Measurements from ENCODE around the gene NEK10.
"Not testable (repeated sequence)": the region's sequence is repeated elsewhere in the genome, so short reads cannot be mapped to it uniquely, and the experiment has no call there.

The NEK10 gene

DNA sequence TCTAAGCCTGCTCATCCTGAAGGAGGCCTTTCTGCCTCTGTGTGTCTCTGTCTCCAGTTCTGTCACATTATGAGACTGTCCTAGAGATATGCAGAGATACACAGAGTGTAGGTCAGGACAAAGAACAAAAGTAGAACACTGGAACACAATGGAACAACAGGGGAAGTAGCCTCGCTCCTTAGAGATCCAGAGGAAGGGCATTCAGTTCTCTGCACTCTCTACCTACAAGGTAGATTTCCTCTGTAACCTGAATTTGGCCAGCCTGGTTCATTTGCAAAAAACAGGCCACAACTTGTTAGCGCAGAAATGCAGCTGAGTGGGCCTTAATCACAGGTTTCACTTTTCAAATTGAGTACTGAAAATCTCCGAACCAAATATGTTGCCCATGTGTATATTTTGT, 19.4 kb downstream of the NEK10 start:
- Histone ChIP-seq H3K9me3 (ENCODE audit: insufficient read depth, low read depth, low read length) (no peaks in the 10 kb centered on the region), H3K27ac (ENCODE audit: low read depth, low read length) (no peak overlapping the region), H3K27me3 (ENCODE audit: insufficient read depth, low read length) (no peaks in the 10 kb centered on the region), H3K4me3 (ENCODE audit: low read length) (no peak overlapping the region), H3K36me3 (ENCODE audit: insufficient read depth, low read length) (no peaks in the 10 kb centered on the region), H3K4me1 (ENCODE audit: insufficient read depth, low read length) (peaks cover 30% of the 10 kb centered on the region), H3K9ac (ENCODE audit: low read depth, low read length) (no peak overlapping the region)
- WGBS = 91% methylated on average over 3 of the region's 3 CpGs

DNA sequence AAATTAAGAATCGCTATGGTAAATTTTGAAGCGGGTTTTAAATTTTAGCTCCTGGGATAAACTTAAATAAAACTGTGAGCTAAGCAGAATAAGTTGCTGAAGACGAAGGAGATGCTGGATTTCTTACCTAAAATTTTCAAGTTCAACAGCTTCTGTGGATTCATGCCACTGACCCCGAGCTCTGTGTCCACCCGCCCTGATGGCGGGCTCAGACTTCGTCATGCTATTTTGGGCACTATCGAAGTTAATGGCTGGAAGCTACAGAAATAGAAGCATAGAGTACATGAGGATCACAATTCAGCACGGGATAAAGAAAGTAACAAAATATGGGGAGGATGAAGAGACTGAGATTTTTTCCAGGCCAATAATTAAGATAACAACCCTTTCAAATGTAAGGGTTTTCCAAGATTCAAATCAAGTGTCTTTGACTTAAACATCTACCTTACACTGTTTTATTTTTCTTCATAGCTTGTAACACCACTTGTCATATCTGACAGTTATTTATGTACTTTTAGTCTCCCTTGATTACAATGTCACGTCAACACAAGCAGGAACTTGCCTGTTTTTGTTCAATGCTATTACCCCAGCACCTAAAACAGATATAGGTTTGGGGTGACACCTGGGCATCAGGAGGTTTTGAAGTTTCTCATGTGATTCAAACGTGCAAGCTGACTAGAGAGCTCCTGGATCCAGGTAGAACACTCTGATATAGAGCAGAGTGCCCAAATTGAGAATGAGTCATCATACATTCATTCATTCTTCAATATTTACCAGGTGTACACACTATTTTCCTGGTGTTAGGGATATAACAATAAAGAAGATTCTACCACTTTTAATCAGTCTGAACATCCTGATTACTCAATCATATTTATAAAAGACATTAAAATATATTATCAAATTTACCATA, 23.0 kb downstream of the NEK10 start:
- no peak overlapping the region for H3K4me3 ChIP-seq (ENCODE audit: low read length)
- no peaks in the 10 kb centered on the region for H3K9me3 ChIP-seq (ENCODE audit: insufficient read depth, low read depth, low read length)
- 93% methylated on average over 11 of the region's 11 CpGs for WGBS
- no peaks in the 10 kb centered on the region for H3K4me1 ChIP-seq (ENCODE audit: insufficient read depth, low read length)
- no peaks in the 10 kb centered on the region for H3K36me3 ChIP-seq (ENCODE audit: insufficient read depth, low read length)
- H3K27ac ChIP-seq (ENCODE audit: low read depth, low read length) = no peak overlapping the region
- H3K27me3 ChIP-seq (ENCODE audit: insufficient read depth, low read length) = no peaks in the 10 kb centered on the region
- no peak overlapping the region for H3K9ac ChIP-seq (ENCODE audit: low read depth, low read length)

DNA sequence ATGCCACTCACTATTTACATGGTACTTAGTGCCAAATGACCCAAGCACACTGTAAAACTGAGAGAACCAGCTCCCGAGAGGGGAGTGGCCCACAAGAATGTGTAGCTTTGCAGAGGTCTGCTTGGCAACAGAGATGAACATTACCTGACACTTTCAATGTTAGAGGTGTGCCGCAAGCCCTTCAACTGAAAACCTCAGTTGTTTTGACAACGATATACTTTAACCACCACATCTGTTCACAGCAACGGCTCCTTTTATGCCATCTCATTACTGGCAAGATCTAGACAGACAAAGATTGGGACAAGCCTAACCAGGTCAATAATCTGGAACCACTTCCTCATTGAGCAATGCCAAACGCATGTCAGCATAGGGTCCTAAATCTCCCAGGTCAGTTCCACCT, 23.7 kb downstream of the NEK10 start:
- Histone ChIP-seq H3K9ac (ENCODE audit: low read depth, low read length) (no peak overlapping the region), H3K27me3 (ENCODE audit: insufficient read depth, low read length) (no peaks in the 10 kb centered on the region), H3K4me1 (ENCODE audit: insufficient read depth, low read length) (no peaks in the 10 kb centered on the region), H3K36me3 (ENCODE audit: insufficient read depth, low read length) (no peaks in the 10 kb centered on the region), H3K9me3 (ENCODE audit: insufficient read depth, low read depth, low read length) (no peaks in the 10 kb centered on the region), H3K4me3 (ENCODE audit: low read length) (no peak overlapping the region), H3K27ac (ENCODE audit: low read depth, low read length) (no peak overlapping the region)
- WGBS = 91% methylated on average over 5 of the region's 5 CpGs

DNA sequence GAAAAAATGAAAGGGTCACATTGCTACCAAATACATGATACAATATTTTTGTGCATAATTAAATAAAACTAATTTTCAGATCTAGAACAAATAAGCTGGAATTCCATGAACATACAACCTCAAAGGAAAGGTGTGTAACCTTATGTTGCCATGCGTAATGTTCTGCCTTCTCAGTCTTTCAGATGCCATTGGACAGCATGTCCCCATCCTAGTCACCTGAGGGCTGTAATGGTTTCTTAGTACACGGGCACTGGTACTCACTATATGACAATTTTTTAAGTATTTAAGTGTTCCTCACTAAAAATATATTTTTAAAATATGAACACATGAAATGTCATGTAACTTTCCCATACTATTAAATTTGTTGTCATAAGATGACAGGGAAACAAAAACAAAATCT, 24.1 kb downstream of the NEK10 start:
- no peak overlapping the region for H3K27ac ChIP-seq (ENCODE audit: low read depth, low read length)

DNA sequence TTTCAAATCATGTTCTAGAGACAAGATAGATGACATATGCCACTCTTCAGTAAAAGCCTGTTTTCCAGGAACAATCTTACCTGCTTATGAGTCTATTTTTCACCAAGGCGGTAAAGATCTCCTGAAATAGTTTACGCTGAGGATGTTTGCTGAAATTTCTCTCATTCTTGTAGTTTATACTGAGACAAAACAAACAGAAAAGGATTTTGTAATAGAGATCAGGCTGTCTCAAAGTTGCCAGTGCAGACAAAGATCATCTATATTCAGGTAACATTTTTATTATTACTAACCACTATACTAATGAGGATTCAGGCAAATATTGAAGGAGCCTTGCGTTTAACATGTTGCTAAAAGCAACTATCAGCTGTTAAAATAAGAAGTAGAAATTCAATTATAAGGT, 25.0 kb downstream of the NEK10 start:
- 100% methylated on average over 2 of the region's 3 CpGs for WGBS
- H3K4me3 ChIP-seq (ENCODE audit: low read length) = no peak overlapping the region
- no peak overlapping the region for H3K27ac ChIP-seq (ENCODE audit: low read depth, low read length)
- no peaks in the 10 kb centered on the region for H3K9me3 ChIP-seq (ENCODE audit: insufficient read depth, low read depth, low read length)
- H3K4me1 ChIP-seq (ENCODE audit: insufficient read depth, low read length) = no peaks in the 10 kb centered on the region
- no peaks in the 10 kb centered on the region for H3K27me3 ChIP-seq (ENCODE audit: insufficient read depth, low read length)
- no peak overlapping the region for H3K9ac ChIP-seq (ENCODE audit: low read depth, low read length)
- H3K36me3 ChIP-seq (ENCODE audit: insufficient read depth, low read length) = no peaks in the 10 kb centered on the region

More for the DNA sequence above, 24.1 kb downstream of the NEK10 start:
- Histone ChIP-seq H3K4me1 (ENCODE audit: insufficient read depth, low read length) (no peaks in the 10 kb centered on the region), H3K9ac (ENCODE audit: low read depth, low read length) (no peak overlapping the region), H3K27me3 (ENCODE audit: insufficient read depth, low read length) (no peaks in the 10 kb centered on the region), H3K36me3 (ENCODE audit: insufficient read depth, low read length) (no peaks in the 10 kb centered on the region), H3K9me3 (ENCODE audit: insufficient read depth, low read depth, low read length) (no peaks in the 10 kb centered on the region), H3K4me3 (ENCODE audit: low read length) (no peak overlapping the region)
- 97% methylated on average over 1 of the region's 2 CpGs for WGBS

DNA sequence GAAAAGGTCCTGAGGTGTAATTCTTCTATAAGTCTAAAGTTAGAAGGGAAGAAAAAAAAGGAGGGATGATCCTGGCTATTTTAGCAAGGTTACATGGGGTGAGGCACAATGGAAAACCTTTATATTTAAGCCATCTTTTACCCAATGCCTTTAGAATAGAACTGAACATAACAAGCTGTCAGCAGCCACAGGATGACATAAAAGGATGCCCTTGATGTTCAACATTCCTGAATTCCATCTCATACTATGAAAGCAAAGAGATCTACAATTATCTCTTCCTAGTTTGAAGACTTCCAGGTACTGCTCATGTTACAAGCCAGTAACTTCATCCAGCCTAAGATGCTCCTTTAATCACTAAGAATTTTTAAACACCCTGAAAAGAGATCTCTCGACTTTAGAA, 26.9 kb downstream of the NEK10 start:
- Histone ChIP-seq H3K27ac (ENCODE audit: low read depth, low read length) (no peak overlapping the region), H3K36me3 (ENCODE audit: insufficient read depth, low read length) (no peaks in the 10 kb centered on the region), H3K27me3 (ENCODE audit: insufficient read depth, low read length) (no peaks in the 10 kb centered on the region), H3K4me1 (ENCODE audit: insufficient read depth, low read length) (no peaks in the 10 kb centered on the region), H3K9ac (ENCODE audit: low read depth, low read length) (no peak overlapping the region), H3K9me3 (ENCODE audit: insufficient read depth, low read depth, low read length) (no peaks in the 10 kb centered on the region), H3K4me3 (ENCODE audit: low read length) (no peak overlapping the region)
- 94% methylated on average over 1 of the region's 1 CpG for WGBS

DNA sequence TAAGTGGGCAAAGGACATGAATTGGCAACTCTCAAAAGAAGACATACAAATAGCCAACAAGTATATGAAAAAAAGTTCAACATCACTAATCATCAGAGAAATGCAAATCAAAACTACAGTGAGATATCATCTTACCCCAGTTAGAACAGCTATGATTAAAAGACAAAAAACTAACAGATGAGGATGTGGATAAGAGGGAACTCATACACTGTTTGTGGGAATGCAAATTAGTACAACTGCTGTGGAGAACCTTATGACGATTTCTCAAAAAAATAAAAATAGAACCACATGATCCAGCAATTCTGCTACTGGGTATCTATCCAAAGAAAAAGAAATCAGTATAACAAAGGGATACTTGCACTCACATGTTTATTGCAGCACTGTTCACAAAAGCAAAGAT, 28.6 kb downstream of the NEK10 start:
- no peak overlapping the region for H3K4me3 ChIP-seq (ENCODE audit: low read length)
- no peaks in the 10 kb centered on the region for H3K4me1 ChIP-seq (ENCODE audit: insufficient read depth, low read length)
- H3K9me3 ChIP-seq (ENCODE audit: insufficient read depth, low read depth, low read length) = no peaks in the 10 kb centered on the region
- H3K27me3 ChIP-seq (ENCODE audit: insufficient read depth, low read length) = no peaks in the 10 kb centered on the region
- WGBS = 69% methylated on average over 1 of the region's 1 CpG
- no peak overlapping the region for H3K27ac ChIP-seq (ENCODE audit: low read depth, low read length)
- no peaks in the 10 kb centered on the region for H3K36me3 ChIP-seq (ENCODE audit: insufficient read depth, low read length)
- H3K9ac ChIP-seq (ENCODE audit: low read depth, low read length) = no peak overlapping the region

DNA sequence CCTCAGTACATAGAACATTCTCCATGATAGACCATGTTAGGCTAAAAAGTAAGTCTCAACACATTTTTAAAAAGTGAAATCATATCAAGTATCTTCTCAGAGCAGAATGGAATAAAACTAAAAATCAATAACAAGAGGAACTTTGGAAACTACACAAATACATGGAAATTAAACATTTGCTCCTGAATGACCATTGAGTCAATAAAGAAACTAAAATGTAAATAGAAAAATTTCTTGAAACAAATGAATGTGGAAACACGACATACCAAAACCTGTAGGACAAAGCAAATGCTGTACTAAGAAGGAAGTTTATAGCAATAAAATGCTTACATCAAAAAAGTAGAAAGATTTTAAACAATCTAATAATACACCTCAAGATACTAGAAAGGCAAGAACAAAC, 33.6 kb downstream of the NEK10 start:
- Histone ChIP-seq H3K9ac (ENCODE audit: low read depth, low read length) (no peak overlapping the region), H3K27ac (ENCODE audit: low read depth, low read length) (no peak overlapping the region), H3K4me1 (ENCODE audit: insufficient read depth, low read length) (no peaks in the 10 kb centered on the region), H3K9me3 (ENCODE audit: insufficient read depth, low read depth, low read length) (no peaks in the 10 kb centered on the region), H3K27me3 (ENCODE audit: insufficient read depth, low read length) (no peaks in the 10 kb centered on the region), H3K4me3 (ENCODE audit: low read length) (no peak overlapping the region), H3K36me3 (ENCODE audit: insufficient read depth, low read length) (no peaks in the 10 kb centered on the region)
- no CpG with 5 or more reads among the region's 1 CpG for WGBS

DNA sequence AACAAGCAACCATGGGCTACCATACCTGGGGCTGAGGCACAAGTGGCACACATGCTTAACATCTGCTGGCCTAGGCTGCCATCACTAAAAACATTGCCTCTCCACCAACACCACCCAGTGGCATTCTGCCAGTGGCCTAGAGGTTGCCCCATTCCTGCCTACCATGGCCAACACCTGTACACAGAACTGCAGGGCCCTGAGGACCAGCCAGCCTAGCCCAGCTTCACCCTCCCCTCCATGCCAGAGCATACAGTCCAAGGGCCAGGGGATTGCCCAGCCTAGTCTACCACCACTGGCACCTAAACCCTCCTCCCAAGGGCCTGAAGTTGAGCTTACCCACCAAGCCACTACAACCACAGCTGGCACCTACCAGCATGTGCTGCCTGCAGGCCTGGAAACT, 35.3 kb downstream of the NEK10 start:
- no peak overlapping the region for H3K9ac ChIP-seq (ENCODE audit: low read depth, low read length)
- peaks cover 4% of the 10 kb centered on the region; the same call in 1 of the 2 replicates for H3K9me3 ChIP-seq (ENCODE audit: insufficient read depth, low read depth, low read length)
- no peaks in the 10 kb centered on the region for H3K4me1 ChIP-seq (ENCODE audit: insufficient read depth, low read length)
- no peak overlapping the region for H3K4me3 ChIP-seq (ENCODE audit: low read length)
- no peaks in the 10 kb centered on the region for H3K36me3 ChIP-seq (ENCODE audit: insufficient read depth, low read length)
- no peaks in the 10 kb centered on the region for H3K27me3 ChIP-seq (ENCODE audit: insufficient read depth, low read length)
- no peak overlapping the region for H3K27ac ChIP-seq (ENCODE audit: low read depth, low read length)

DNA sequence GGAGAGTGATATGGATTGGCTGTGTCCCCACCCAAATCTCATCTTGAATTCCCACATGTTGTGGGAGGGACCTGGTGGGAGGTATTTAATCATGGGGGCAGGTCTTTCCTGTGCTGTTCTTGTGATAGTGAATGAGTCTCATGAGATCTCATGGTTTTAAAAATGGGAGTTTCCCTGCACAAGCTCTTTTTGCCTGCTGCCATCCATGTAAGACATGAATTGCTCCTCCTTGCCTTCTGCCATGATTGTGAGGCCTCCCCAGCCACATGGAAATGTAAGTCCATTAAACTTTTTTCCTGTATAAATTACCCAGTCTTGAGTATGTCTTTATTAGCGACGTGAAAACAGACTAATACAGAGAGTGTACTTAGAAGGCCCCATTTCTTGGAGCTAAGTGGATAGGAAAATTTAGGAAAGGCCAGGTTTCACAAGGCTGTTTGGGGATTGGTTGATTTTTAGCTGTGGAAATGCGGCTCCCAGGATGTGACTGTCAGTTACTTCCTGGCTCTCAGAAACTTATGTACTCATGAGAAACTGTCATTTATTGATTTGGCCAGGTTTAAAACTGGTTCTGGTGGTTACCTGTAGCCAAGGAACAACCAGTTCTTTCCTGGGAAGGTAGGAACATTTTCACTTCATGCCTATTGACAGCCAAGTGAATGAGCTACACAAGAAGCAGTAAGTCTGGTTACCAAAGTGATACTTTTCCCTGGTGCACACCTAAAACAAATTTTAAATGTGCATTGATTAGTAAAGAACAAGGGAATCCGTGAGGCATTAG, 40.0 kb downstream of the NEK10 start:
- not testable (repeated sequence) for H3K4me1 ChIP-seq (ENCODE audit: insufficient read depth, low read length); H3K9me3 ChIP-seq (ENCODE audit: insufficient read depth, low read depth, low read length); H3K27me3 ChIP-seq (ENCODE audit: insufficient read depth, low read length); H3K9ac ChIP-seq (ENCODE audit: low read depth, low read length); H3K27ac ChIP-seq (ENCODE audit: low read depth, low read length); H3K36me3 ChIP-seq (ENCODE audit: insufficient read depth, low read length); H3K4me3 ChIP-seq (ENCODE audit: low read length)
- WGBS = 94% methylated on average over 4 of the region's 4 CpGs

DNA sequence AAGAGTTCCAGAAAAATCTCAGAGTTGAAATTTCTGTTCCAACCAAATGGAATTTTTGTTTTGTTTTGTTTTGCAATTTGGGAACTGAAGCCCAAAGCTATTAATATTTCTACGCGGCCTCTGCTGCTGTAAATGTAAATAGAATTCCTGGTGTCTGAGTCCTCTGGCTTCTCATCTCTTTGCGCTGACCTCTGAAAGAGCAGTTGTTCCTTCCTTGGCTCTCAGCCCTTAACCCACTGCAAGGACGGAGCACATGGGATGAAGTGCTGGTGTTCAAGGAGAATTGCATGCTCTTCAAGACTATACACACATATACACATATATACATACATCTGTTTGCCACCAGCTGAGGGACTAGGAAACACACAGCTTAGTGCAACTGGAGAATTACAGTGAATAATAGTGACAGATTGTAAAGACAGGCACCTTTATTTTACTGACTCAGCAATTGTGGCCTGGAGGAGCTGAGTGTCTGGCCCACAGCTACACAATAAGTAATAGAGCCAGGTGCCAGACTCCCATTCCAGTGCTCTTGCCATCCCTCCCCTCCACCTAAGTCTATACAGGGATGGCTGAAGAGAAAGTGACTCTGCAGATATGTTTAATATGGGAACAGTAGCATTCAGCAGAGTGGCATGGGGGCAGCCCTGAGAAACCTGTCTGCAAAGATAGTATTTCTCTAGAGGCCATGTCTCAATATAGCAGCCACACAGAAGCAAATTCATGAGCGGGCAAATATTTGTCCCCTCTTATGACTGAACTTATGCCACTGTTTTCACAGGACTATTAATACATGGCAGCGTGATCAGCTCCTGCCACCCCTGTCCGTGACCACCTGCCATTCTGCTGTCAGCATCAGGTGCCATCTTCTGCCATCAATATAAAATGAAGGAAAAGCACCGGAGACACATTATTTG, 42.3 kb downstream of the NEK10 start:
- Histone ChIP-seq H3K36me3 (ENCODE audit: insufficient read depth, low read length) (no peaks in the 10 kb centered on the region), H3K4me3 (ENCODE audit: low read length) (no peak overlapping the region), H3K9me3 (ENCODE audit: insufficient read depth, low read depth, low read length) (peaks cover 6% of the 10 kb centered on the region; the same call in 1 of the 2 replicates), H3K4me1 (ENCODE audit: insufficient read depth, low read length) (no peaks in the 10 kb centered on the region), H3K27me3 (ENCODE audit: insufficient read depth, low read length) (no peaks in the 10 kb centered on the region), H3K9ac (ENCODE audit: low read depth, low read length) (no peak overlapping the region), H3K27ac (ENCODE audit: low read depth, low read length) (no peak overlapping the region)
- WGBS = 92% methylated on average over 8 of the region's 8 CpGs
